B cell (primary cell): ENCODE data around the gene TMEM114. TPM values are rescaled to one million over a fixed set of nuclear protein-coding genes. Genes with fewer than 3 reads are reported as not detected.

Source experiments
- ATAC-seq: fragments of 200-7000 bp; cut with Tn5 transposase; one replicate; pipeline ENCODE4 v1.10.0; 2021; ENCODE audit warnings: low read depth, mild to moderate bottlenecking, moderate number of reproducible peaks, moderate library complexity
- CTCF ChIA-PET: fragments of 350-600 bp; sonication (Branson Sonifier 250); formaldehyde crosslinking; loops from one replicate; lab custom pipeline; 2021; ENCODE audit warnings: antibody characterized with exemption, inconsistent platforms; lab: Charles Lee
- POLR2A ChIA-PET: fragments of 350-600 bp; sonication (Branson Sonifier 250); formaldehyde crosslinking; loops from one replicate; lab custom pipeline; 2021; ENCODE audit warnings: antibody characterized with exemption; lab: Charles Lee
- DNase-seq: peaks from one replicate; pipeline ENCODE4 v3.0.0; 2013
- H2AFZ ChIP-seq: 2 replicates; pipeline ENCODE4 v1.6.1; 2012; ENCODE audit warnings: mild to moderate bottlenecking, low read depth, low read length; ENCODE audit not compliant: insufficient read depth, poor library complexity, severe bottlenecking
- H3K27ac ChIP-seq, 2 donors: 1 replicate in 1 of 2; 2 replicates in 1 of 2; pipeline ENCODE4 v1.5.1; 2012 to 2013; ENCODE audit warnings: low read length in 2 of 2, mild to moderate bottlenecking in 2 of 2, moderate library complexity in 1 of 2
- H3K27me3 ChIP-seq, 4 experiments: fragments of 200-600 bp in 1 of 4; sonication (generic) in 1 of 4; replicated peaks in 1 of 4; 1 replicate in 2 of 4; 2 replicates in 2 of 4; pipeline versions ENCODE4 v1.6.1 to v1.7.0; 2013 to 2016; ENCODE audit warnings: low read length in 3 of 4, mild to moderate bottlenecking in 2 of 4, mixed read lengths in 1 of 4, moderate library complexity in 1 of 4; ENCODE audit not compliant: insufficient read depth in 4 of 4, control insufficient read depth in 3 of 4; ENCODE audit errors: control extremely low read depth in 1 of 4
- H3K36me3 ChIP-seq, 2 experiments: replicated peaks in 1 of 2; 1 replicate in 1 of 2; 2 replicates in 1 of 2; pipeline versions ENCODE4 v1.6.1 to v1.7.1; 2013; ENCODE audit warnings: low read length in 1 of 2; ENCODE audit not compliant: insufficient read depth in 2 of 2, control insufficient read depth in 1 of 2; ENCODE audit errors: control extremely low read depth in 1 of 2, extremely low read depth in 1 of 2
- H3K4me1 ChIP-seq, 2 donors: fragments of 200-600 bp in 1 of 2; sonication (generic) in 1 of 2; 1 replicate in 1 of 2; 2 replicates in 1 of 2; pipeline versions ENCODE4 v1.5.1 to v1.6.1; 2013 to 2017; ENCODE audit warnings: low read length in 2 of 2; ENCODE audit not compliant: control insufficient read depth in 2 of 2, insufficient read depth in 2 of 2
- H3K4me2 ChIP-seq: replicated peaks from 2 replicates; pipeline ENCODE3; 2012; ENCODE audit warnings: mild to moderate bottlenecking, low read depth, low read length; ENCODE audit not compliant: poor library complexity, severe bottlenecking
- H3K4me3 ChIP-seq, 5 experiments: fragments of 200-600 bp in 1 of 5; sonication (generic) in 1 of 5; 1 replicate in 3 of 5; 2 replicates in 2 of 5; pipeline versions ENCODE4 v1.5.1 to v1.7.0; 2011 to 2016; ENCODE audit warnings: low read length in 4 of 5, mild to moderate bottlenecking in 4 of 5, low read depth in 2 of 5, control low read depth in 1 of 5, moderate library complexity in 1 of 5; ENCODE audit not compliant: insufficient read depth in 1 of 5; ENCODE audit errors: control extremely low read depth in 1 of 5, extremely low read depth in 1 of 5
- H3K79me2 ChIP-seq: fragments of 200-600 bp; sonication (generic); one replicate; pipeline ENCODE4 v1.6.0; 2016; ENCODE audit warnings: low read length; ENCODE audit not compliant: control insufficient read depth, insufficient read depth
- H3K9ac ChIP-seq: fragments of 200-600 bp; sonication (generic); 2 replicates; pipeline ENCODE4 v1.6.1; 2017; ENCODE audit warnings: mild to moderate bottlenecking, low read length, moderate library complexity
- H3K9me3 ChIP-seq, 3 donors: one replicate each; pipeline versions ENCODE4 v1.6.1 to v1.7.1; 2013; ENCODE audit warnings: low read length in 2 of 3; ENCODE audit not compliant: control insufficient read depth in 2 of 3, insufficient read depth in 1 of 3; ENCODE audit errors: control extremely low read depth in 1 of 3
- H4K20me1 ChIP-seq: 2 replicates; pipeline ENCODE4 v1.6.0; 2012; ENCODE audit warnings: mild to moderate bottlenecking, low read length; ENCODE audit not compliant: insufficient read depth, control insufficient read depth, poor library complexity, severe bottlenecking
- H3K27ac Mint-ChIP-seq: one replicate; pipeline ENCODE4 v1.8.0; 2021; ENCODE audit warnings: mixed read lengths
- H3K27me3 Mint-ChIP-seq: one replicate; pipeline ENCODE4 v1.8.0; 2021; ENCODE audit warnings: mixed read lengths
- H3K4me1 Mint-ChIP-seq: one replicate; pipeline ENCODE4 v1.8.0; 2021; ENCODE audit warnings: mixed read lengths
- H3K4me3 Mint-ChIP-seq: one replicate; pipeline ENCODE4 v1.8.0; 2021; ENCODE audit warnings: mixed read lengths
- H3K9me3 Mint-ChIP-seq: one replicate; pipeline ENCODE4 v1.8.0; 2022; ENCODE audit warnings: mixed read lengths; ENCODE audit not compliant: insufficient read depth
- EZH2 ChIP-seq: IDR thresholded peaks from 2 replicates; pipeline ENCODE4 v1.6.1; 2012; ENCODE audit warnings: borderline replicate concordance, low read depth, mild to moderate bottlenecking, moderate library complexity, low read length; ENCODE audit not compliant: insufficient read depth, poor library complexity, severe bottlenecking
- WGBS: methylation state at CpG from one replicate; pipeline ENCODE4 v1.1.5; 2013; ENCODE audit warnings: missing lambda C conversion rate; ENCODE audit not compliant: insufficient coverage; 5-methylcytosine and 5-hydroxymethylcytosine counted together
- intact Hi-C: fragments of 100-400 bp; cut with micrococcal nuclease; formaldehyde crosslinking; loops from one replicate; pipeline ENCODE4 v1.10.0; 2022
- polyA plus RNA-seq: library from polyadenylated mRNA; depleted of rRNA; stranded (reverse); fragments of >200 nt; gene quantifications from 2 replicates; pipeline ENCODE4 v1.2.3, GENCODE V29; 2012
- total RNA-seq, 2 donors: library from RNA; stranded (reverse); fragments of 120-200 nt in 1 of 2; gene quantifications; 1 replicate in 1 of 2; 2 replicates in 1 of 2; pipeline versions ENCODE4 v1.2.3 to v1.2.4, GENCODE V29; 2013 to 2022
- TF ChIP-seq, protein P1 (sequence below): fragments of 200-600 bp; IDR thresholded peaks from one replicate; pipeline ENCODE4 v1.8.0; 2022; ENCODE audit warnings: antibody characterized with exemption, mild to moderate bottlenecking

Gene TMEM114
- total and polyA plus RNA-seq, 2 donors (not counting 1 experiment from before 2014, with no cell fraction given) = not detected

DNA sequence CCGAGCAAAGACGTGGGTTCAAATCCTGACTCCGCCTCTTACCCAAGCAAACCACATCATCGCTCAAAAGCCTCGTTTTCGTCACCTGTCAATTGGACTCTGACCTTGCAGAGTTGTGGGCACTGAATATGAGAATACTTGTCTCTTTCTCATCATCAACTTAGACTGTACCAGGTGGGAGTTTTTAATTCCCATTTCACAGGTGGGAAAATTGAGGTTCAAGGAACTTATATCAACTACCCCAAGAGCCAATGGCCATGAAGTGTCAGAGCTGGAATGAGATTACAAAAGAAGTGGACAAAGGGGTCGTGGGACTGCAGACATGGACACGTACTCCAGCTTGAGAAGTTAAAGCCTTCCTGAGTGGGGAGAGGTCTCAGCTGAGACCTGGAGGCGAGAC, 10.8 kb downstream of the TMEM114 start:
- no peak overlapping the region for H3K4me3 Mint-ChIP-seq
- CTCF ChIA-PET = interaction anchor here (2.1 kb wide), 1 partner anchor 13 kb away, joined by 8 read pairs; no protein-coding TSS in a partner anchor
- no peak for DNase-seq

DNA sequence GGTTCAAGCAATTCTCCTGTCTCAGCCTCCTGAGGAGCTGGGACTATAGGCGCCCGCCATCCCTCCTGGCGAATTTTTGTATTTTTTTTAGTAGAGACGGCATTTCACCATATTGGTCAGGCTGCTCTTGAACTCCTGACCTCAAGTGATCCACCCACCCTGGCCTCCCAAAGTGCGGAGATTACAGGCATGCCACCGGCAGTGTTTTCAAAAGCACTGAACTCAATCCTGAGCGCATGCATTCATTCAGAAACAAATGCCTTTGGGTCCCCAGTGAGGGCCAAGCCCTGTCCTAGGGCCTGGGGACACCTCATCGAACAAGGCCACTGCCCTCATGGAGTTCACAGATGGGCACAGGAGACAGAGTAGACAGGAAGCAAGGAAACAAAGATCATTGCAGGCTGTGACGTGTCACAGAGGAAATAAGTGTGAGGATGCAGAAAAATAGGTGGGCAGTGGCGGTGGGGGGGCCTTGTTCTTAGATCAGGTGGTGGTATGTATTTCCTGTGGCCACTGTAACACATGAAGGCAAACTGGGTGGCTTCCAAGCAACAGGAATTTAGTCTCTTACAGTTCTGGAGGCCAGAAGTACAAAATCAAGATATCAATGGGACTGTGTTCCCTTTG, 12.5 kb downstream of the TMEM114 start:
- H3K4me3 ChIP-seq = no peak overlapping the region
- DNase-seq = no peak
- Mint-ChIP-seq H3K27ac (no peak overlapping the region), H3K9me3 (no peaks in the 10 kb centered on the region), H3K4me3 (no peak overlapping the region), H3K4me1 (peaks cover 11% of the 10 kb centered on the region), H3K27me3 (peaks cover 25% of the 10 kb centered on the region)
- H2AFZ ChIP-seq = no peak overlapping the region
- no peak overlapping the region for H3K4me2 ChIP-seq
- H3K79me2 ChIP-seq = no peaks in the 10 kb centered on the region
- ATAC-seq = no peak
- POLR2A ChIA-PET = no interaction called here
- intact Hi-C loops = no loop called here
- CTCF ChIA-PET = interaction anchor here (0.6 kb wide), 1 partner anchor 194 kb away, joined by 3 read pairs; no protein-coding TSS in a partner anchor
- no peak overlapping the region for H3K9ac ChIP-seq
- 90% methylated on average over 10 of the region's 10 CpGs for WGBS
- peaks cover 0 to 14% (median 5%) of the 10 kb centered on the region in 4 experiments for H3K27me3 ChIP-seq
- no peaks in the 10 kb centered on the region for H3K36me3 ChIP-seq
- H4K20me1 ChIP-seq = no peaks in the 10 kb centered on the region
- H3K9me3 ChIP-seq = no peaks in the 10 kb centered on the region
- no peak for TF ChIP-seq EZH2
- H3K4me1 ChIP-seq = peaks cover 9 to 11% of the 10 kb centered on the region in 2 donors
- no peak overlapping the region for H3K27ac ChIP-seq

More for the DNA sequence above, 10.8 kb downstream of the TMEM114 start:
- Mint-ChIP-seq H3K27ac (no peak overlapping the region), H3K9me3 (no peaks in the 10 kb centered on the region), H3K4me1 (peaks cover 13% of the 10 kb centered on the region), H3K27me3 (peaks cover 21% of the 10 kb centered on the region)
- Histone ChIP-seq H3K9ac (no peak overlapping the region), H4K20me1 (no peaks in the 10 kb centered on the region), H3K4me1 (peaks cover 9 to 11% of the 10 kb centered on the region in 2 donors), H3K4me2 (no peak overlapping the region), H3K79me2 (no peaks in the 10 kb centered on the region), H3K27me3 (peaks cover 0 to 7% (median 5%) of the 10 kb centered on the region in 4 experiments), H3K36me3 (no peaks in the 10 kb centered on the region), H3K4me3 (no peak overlapping the region), H3K9me3 (no peaks in the 10 kb centered on the region), H2AFZ (no peak overlapping the region), H3K27ac (no peak overlapping the region)
- ATAC-seq = no peak
- intact Hi-C loops = no loop called here
- WGBS = 91% methylated on average over 4 of the region's 9 CpGs
- POLR2A ChIA-PET = no interaction called here
- TF ChIP-seq, protein P1, sequence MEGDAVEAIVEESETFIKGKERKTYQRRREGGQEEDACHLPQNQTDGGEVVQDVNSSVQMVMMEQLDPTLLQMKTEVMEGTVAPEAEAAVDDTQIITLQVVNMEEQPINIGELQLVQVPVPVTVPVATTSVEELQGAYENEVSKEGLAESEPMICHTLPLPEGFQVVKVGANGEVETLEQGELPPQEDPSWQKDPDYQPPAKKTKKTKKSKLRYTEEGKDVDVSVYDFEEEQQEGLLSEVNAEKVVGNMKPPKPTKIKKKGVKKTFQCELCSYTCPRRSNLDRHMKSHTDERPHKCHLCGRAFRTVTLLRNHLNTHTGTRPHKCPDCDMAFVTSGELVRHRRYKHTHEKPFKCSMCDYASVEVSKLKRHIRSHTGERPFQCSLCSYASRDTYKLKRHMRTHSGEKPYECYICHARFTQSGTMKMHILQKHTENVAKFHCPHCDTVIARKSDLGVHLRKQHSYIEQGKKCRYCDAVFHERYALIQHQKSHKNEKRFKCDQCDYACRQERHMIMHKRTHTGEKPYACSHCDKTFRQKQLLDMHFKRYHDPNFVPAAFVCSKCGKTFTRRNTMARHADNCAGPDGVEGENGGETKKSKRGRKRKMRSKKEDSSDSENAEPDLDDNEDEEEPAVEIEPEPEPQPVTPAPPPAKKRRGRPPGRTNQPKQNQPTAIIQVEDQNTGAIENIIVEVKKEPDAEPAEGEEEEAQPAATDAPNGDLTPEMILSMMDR = no peak
- no peak for TF ChIP-seq EZH2
